Neural crest cell (in vitro differentiated cells): ENCODE results near the gene SLC5A10. TPM values are rescaled to one million over a fixed set of nuclear protein-coding genes. Genes with fewer than 3 reads are reported as not detected.
A peak's percentile ranks its signal among the peaks of the same experiment; 100 is the strongest.

ENCODE experiments used
- DNase-seq: peaks from one replicate; pipeline ENCODE4 v3.0.0; 2021; ENCODE audit warnings: low read depth, mixed read lengths, low spot score
- H3K27ac Mint-ChIP-seq: one replicate; pipeline ENCODE4 v1.8.0; 2021; ENCODE audit warnings: mild to moderate bottlenecking, mixed read lengths; ENCODE audit not compliant: unreplicated experiment
- H3K27me3 Mint-ChIP-seq: 2 replicates; pipeline ENCODE4 v1.8.0; 2021; ENCODE audit warnings: low read depth, mild to moderate bottlenecking, mixed read lengths
- H3K36me3 Mint-ChIP-seq: 2 replicates; pipeline ENCODE4 v1.8.0; 2021; ENCODE audit warnings: low read depth, mild to moderate bottlenecking, mixed read lengths
- H3K4me1 Mint-ChIP-seq: 2 replicates; pipeline ENCODE4 v1.8.0; 2021; ENCODE audit warnings: mixed read lengths
- H3K4me3 Mint-ChIP-seq: one replicate; pipeline ENCODE4 v1.8.0; 2021; ENCODE audit warnings: mild to moderate bottlenecking, mixed read lengths
- H3K9me3 Mint-ChIP-seq: 2 replicates; pipeline ENCODE4 v1.8.0; 2021; ENCODE audit warnings: mixed read lengths
- CTCF ChIP-seq: fragments of 200-600 bp; sonication (generic); conservative IDR thresholded peaks from 2 replicates; pipeline ENCODE4 v1.5.0; 2021; ENCODE audit warnings: antibody characterized with exemption, mild to moderate bottlenecking
- total RNA-seq: library from RNA; stranded (reverse); gene quantifications from 2 replicates; pipeline ENCODE4 v1.2.1, GENCODE V29; 2021

SLC5A10 gene
- total RNA-seq, 1 donor from 2014 or later, result not detected

- no peak overlapping the region for H3K4me3 Mint-ChIP-seq
- no peak for TF ChIP-seq CTCF
- no peaks in the 10 kb centered on the region for H3K9me3 Mint-ChIP-seq
- H3K27ac Mint-ChIP-seq, result peak overlapping the region; percentile 57
- DNase-seq, result no peak
- H3K4me1 Mint-ChIP-seq, result peaks cover 7% of the 10 kb centered on the region
- no peaks in the 10 kb centered on the region for H3K27me3 Mint-ChIP-seq
- no peaks in the 10 kb centered on the region for H3K36me3 Mint-ChIP-seq
Measured at GRCh38 chr17:18981642-18982424, 29.9 kb downstream of the SLC5A10 start.

- no peak for TF ChIP-seq CTCF
- Mint-ChIP-seq H3K27me3 (no peaks in the 10 kb centered on the region), H3K4me1 (peaks cover 7% of the 10 kb centered on the region), H3K36me3 (no peaks in the 10 kb centered on the region), H3K27ac (peak overlapping the region; percentile 35), H3K9me3 (no peaks in the 10 kb centered on the region), H3K4me3 (no peak overlapping the region)
- no peak for DNase-seq
Measured at GRCh38 chr17:18984273-18985114, 32.5 kb downstream of the SLC5A10 start.

GRCh38 chr17:18985475-18985874 lies 33.5 kb downstream of the SLC5A10 start:
- Mint-ChIP-seq H3K4me1 (peaks cover 7% of the 10 kb centered on the region), H3K36me3 (no peaks in the 10 kb centered on the region), H3K27me3 (no peaks in the 10 kb centered on the region), H3K27ac (no peak overlapping the region), H3K9me3 (no peaks in the 10 kb centered on the region), H3K4me3 (no peak overlapping the region)
- no peak for DNase-seq
- no peak for TF ChIP-seq CTCF

GRCh38 chr17:18986541-18987229 lies 34.7 kb downstream of the SLC5A10 start:
- H3K36me3 Mint-ChIP-seq, result no peaks in the 10 kb centered on the region
- no peak overlapping the region for H3K4me3 Mint-ChIP-seq
- TF ChIP-seq CTCF, result no peak
- no peaks in the 10 kb centered on the region for H3K27me3 Mint-ChIP-seq
- peak overlapping the region; percentile 19 for H3K27ac Mint-ChIP-seq
- no peaks in the 10 kb centered on the region for H3K9me3 Mint-ChIP-seq
- no peaks in the 10 kb centered on the region for H3K4me1 Mint-ChIP-seq
- no peak for DNase-seq

GRCh38 chr17:18987230-18987610 lies 35.3 kb downstream of the SLC5A10 start:
- H3K36me3 Mint-ChIP-seq, result no peaks in the 10 kb centered on the region
- no peaks in the 10 kb centered on the region for H3K27me3 Mint-ChIP-seq
- H3K4me3 Mint-ChIP-seq, result no peak overlapping the region
- no peak overlapping the region for H3K27ac Mint-ChIP-seq
- no peak for TF ChIP-seq CTCF
- no peaks in the 10 kb centered on the region for H3K9me3 Mint-ChIP-seq
- DNase-seq, result no peak
- no peaks in the 10 kb centered on the region for H3K4me1 Mint-ChIP-seq
